Endometrial microvascular endothelial cells (primary cell): Measurements from ENCODE around the gene ALG12. TPM values are rescaled to one million over a fixed set of nuclear protein-coding genes. Genes with fewer than 3 reads are reported as not detected.

Experiments used
- in situ Hi-C: cut with HindIII; loops from 2 replicates; pipeline ENCODE4 v1.10.0; 2017; ENCODE audit warnings: low sequenced_read_pairs, low pct_unique_long_range_greater_than_20kb; ENCODE audit errors: inconsistent ontology term
- total RNA-seq: library from RNA; depleted of rRNA; stranded (reverse); fragments of >200 nt; gene quantifications from one replicate; pipeline ENCODE4 v1.2.3, GENCODE V29; 2015; ENCODE audit errors: inconsistent ontology term

The ALG12 gene
- total RNA-seq, 1 donor from 2014 or later, result 20.1 TPM

DNA sequence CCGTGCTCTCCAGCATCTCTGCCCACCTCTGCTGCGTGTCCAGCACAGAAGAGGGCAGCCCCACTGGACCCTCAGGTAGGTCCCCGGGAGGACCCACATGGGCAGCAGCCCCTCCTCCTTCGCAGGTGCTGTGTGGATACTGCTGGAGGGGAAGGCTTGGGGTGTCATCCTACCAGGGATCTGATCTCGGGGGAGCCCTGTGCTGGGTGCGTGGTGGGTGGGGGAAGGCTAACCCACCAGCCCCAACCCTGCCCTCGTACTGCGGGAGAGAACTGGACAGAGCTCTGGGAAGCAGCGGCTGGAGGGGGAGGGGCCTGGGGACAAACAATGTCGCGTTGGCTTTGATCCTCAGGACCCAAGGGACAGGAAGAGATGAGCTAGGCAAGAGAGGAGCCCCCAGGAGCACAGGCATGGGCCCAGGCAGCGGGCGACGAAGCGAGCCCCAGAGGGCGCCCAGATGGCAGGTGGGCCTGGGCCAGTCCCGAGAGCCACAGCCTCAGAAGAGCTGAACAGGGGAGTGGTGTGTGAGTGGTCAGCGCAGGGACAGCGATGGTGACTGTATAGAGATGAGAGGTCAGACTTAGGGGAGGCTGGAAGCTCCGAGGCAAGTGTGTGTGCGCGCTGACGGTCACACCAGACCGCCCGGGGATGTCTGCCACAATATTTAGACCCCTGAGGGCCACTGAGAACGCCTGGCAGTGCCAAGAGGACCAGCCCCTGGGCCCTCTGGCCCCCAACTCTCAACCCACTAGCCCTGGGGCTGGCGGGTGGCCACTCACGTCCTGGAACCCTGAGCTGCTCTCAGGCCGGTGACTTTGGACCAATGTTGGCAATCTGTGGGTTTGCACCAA, 40.9 kb upstream of the ALG12 start:
- in situ Hi-C loops, result no loop called here

- in situ Hi-C loops, result no loop called here
Observed at GRCh38 chr22:49958366-49958921, 40.2 kb upstream of the ALG12 start.

DNA sequence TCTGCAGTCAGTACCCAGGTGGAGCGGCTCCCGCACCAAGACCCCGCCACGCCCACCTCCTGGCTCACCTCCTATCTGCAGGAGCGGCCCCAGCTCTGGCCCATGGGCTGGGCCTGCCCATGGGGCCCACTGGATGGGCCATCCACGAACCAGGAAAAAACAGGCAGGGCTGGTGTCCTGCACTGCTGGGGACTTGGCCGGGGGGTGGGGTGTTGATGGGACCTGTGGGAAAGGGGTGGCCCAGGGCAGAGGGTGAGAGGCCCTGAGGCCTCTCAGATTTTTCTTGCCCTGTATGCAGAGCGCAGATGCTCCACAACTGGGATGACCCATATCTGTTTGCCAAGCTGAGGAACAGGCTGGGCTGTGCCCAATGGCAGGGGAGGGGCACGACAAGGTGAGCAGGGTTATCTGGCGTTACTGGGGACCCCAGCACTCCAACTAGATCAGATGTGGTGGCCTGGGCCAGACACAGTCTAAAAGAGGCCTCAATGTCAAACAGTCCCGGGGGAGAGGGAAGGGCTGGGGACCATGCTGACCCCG, 39.7 kb upstream of the ALG12 start:
- in situ Hi-C loops, result no loop called here

DNA sequence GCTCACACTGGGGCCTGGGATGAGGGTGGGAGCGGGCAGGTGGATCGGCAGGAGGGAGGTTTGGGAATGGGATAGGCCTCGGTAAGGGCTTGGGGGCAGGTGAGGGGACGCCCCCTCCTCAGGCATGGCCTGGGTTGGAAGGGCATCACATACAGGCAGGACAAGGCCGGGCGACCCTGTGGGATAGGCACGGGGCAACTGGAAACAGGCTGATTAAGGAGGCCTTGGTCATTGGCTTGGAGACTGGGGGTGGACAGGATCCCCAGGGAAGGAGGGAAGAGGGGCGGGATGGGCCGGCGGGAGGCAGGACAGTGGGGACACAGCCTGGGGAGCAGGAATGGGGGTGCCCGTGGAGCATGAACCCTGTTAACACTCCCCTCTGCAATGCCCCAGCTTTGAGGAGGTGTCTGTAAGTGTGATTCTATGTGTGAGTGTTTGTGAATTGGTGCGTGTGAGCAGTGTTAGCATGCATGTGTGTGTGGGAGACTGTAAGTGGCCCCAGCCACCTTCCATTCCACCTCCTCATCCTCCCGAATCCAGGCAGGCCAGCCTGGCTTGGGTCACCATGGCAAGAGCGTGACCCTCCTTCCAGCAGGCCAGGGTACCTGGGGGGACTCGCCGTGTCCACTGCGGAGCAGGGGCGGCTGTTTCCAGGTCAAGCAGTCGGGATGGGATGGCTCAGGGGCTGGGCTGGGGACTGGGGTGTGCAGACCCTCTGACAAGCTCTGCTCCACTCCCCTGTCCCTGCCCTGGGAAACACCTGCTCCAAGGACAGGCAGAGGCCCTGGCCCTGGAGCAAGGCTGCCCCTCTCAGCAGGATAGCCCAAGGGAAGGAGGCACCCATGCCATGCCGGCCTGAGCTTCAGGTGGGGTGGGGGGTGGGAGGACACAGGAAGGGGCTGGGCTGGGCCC, 38.9 kb upstream of the ALG12 start:
- in situ Hi-C loops, result no loop called here

- in situ Hi-C loops, result no loop called here
Observed at GRCh38 chr22:49956418-49956770, 38.2 kb upstream of the ALG12 start.

DNA sequence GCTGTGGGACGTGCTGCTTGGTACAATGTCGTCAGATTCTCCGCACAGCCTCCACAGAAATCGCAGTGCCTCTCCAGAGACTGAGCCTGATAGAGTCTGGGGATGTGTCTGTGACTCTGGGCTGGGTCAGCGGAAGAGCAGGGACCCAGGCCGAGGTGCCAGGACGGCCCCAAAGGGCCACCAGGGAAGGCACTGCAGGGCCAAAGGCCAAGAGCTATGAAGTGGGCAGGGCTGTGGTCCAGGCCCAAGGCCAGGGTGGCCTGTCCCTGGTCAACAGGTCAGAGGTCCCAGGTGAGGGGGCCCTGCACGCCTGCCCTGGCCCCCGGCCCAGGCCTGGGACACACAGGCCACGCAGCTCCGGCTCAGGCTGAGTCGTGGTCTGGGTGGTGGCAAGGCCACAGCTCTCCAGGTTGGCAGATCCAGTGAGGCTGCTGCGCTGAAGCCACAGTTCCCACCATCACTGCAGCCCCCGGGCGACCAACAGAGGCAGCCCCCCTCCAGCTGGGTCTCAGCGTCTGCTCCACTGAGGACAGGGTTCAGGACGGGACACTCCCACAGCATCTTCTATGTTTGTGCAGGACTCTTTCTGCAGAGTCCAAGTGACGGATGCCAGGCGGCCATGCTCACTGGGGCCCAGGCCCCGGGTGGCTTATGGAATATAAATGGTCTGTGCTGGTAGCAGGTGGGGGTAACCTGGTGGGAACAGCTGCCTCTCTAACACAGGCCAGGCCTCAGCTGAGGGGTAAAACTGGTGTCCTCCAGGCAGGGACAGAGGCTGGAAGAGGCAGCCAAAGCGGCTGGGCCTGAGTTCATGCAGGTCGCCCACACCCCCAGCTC, 37.6 kb upstream of the ALG12 start:
- in situ Hi-C loops, result no loop called here

GRCh38 chr22:49954991-49955580, 36.8 kb upstream of the ALG12 start:
- in situ Hi-C loops, result no loop called here

GRCh38 chr22:49954354-49954753, 36.1 kb upstream of the ALG12 start:
- in situ Hi-C loops, result no loop called here

DNA sequence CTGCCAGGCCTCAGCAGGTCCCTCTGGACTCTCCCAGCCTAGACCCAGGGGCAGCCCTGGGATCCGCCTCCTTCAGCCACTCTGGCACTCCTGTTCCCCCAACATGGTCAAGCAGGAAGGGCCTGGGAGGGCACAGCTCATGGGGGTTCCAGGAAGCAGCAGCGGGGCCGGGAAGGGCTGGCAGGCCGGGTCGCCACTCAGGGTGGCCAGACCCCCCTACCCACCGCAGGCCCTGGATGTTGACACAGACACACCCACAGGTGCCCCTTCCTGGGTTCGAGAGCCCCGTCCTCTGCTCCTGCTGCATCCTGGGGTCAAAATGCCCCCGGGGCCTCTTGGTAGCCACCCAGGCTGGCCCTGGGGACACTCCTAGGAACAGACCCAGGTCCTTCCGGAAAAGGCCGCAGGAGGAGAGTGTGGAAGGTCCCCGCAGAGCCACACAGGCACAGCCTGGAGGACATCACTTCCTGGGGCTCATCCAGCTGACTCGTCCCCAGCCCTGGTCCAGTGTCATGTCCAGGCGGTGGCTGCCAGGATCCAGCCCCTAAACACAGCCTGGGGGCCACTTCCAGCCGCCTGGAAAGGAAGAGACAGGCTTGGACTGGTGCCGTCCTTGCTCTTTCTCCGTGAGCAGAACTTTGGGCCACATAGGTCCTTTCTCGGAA, 35.6 kb upstream of the ALG12 start:
- in situ Hi-C loops, result no loop called here

- in situ Hi-C loops, result no loop called here
Observed at GRCh38 chr22:49953027-49953679, 34.9 kb upstream of the ALG12 start.

DNA sequence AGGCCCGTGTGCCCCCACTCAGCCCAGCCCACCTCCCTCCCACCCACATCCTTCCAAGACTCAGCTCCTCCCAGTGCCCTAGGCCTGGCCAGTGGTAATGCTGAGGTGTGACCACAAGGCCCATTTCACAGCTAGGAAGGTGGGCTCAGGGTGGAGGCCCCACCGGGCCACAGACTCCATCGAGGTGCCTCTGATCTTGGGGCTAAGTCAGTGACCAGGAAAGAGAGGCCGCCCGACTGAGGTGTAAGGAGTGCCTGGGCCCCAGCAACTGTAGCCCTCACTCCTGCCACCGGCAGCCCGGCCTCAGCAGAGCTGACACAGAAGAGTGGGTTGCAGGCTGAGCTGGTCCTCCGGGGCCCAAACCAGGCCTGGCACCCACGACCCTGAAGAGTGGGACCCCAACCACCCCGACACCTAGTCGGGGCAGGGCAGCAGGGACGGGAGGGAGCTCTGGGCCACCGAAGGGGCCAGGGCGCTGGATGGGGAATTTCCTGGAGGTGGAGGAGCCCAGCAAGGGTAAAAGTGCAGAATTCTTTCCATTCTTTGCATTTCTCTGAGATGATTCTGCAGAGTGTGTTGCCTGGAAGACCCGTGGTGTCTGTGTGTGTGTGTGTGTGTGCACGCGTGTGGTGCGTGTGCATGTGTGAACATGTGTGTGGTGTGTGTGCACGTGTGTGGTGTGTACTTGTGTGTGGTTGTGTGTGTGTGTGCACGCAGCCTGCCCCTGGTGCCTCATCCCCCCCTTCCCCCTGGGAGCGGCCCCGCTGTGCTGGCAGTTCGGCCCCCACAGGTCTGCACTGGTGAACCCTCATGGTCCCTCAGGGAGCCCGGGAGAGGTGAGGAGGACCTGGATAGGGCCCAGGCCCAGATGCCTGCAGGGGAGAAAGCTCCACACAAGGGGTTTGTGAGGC, 34.0 kb upstream of the ALG12 start:
- in situ Hi-C loops, result no loop called here

GRCh38 chr22:49951678-49951985, 33.4 kb upstream of the ALG12 start:
- in situ Hi-C loops, result no loop called here

GRCh38 chr22:49951000-49951677, 32.9 kb upstream of the ALG12 start:
- in situ Hi-C loops, result no loop called here

DNA sequence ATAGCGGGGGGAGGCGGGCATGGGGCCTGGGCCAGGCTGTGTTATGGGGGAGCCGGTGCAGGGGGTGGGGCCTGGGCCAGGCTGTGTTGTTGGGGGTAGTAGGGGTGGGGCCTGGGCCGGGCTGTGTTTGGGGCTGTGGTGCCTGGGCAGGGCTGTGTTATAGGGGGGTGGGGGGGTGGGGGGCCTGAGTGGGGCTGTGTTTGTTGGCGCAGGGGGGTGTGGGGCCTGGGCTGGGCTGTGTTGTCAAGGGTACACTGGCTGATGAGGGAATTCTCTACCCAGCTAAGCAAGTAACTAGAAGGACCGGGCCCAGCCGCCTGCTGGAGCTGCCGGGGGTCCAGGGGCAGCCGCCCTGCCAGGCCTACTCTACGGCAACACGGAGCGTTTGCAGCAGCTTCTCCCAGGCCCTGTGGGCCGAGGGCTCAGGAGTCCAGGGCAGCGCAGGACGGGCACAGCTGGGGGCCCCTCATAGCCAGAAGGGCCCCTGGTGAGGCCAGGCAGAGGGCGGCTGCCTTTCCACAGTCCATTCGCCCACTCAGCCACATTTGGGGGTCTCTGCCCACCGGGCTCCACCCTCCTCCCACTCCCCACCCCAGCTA, 32.3 kb upstream of the ALG12 start:
- in situ Hi-C loops, result no loop called here

DNA sequence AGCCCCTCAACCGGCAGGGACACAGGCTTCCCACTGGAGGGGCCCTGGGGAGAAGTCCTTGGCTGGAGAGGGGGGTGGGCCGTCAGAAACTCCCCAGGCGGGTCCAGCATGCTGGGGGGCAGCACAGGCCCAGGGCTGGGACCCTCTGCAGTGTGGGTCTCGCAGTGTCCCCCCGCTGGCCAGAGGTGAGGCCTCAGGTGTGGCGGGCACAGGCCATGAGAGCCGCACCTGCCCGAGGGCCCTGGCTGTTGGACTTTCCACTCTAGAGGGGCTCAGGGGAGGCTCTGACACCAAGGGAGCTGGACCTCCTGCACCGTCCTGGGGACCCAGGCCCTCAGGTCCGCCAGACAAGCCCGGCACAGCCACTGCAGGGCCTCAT, 31.7 kb upstream of the ALG12 start:
- in situ Hi-C loops, result no loop called here
